Activated naive CD4-positive, alpha-beta T cell treated with anti-CD3 and anti-CD28 coated beads, Interleukin-2, amount 10 ng/mL, durations not matched to agents 7 days and 5 days (primary cell): ENCODE data around the gene TCF7L1.

Experiments used
- CTCF ChIA-PET: fragments of 350-600 bp; sonication (Branson Sonifier 250); formaldehyde crosslinking; loops from one replicate; lab custom pipeline; 2021; ENCODE audit warnings: antibody characterized with exemption; lab: Charles Lee
- DNase-seq: peaks from one replicate; pipeline ENCODE4 v3.0.0-alpha.2; 2020
- H3K27ac Mint-ChIP-seq: one replicate; pipeline ENCODE4 v1.8.0; 2021; ENCODE audit warnings: mild to moderate bottlenecking, moderate library complexity, mixed read lengths
- H3K27me3 Mint-ChIP-seq: one replicate; pipeline ENCODE4 v1.8.0; 2021; ENCODE audit warnings: mild to moderate bottlenecking, mixed read lengths
- H3K36me3 Mint-ChIP-seq: one replicate; pipeline ENCODE4 v1.8.0; 2021; ENCODE audit warnings: mixed read lengths
- H3K4me1 Mint-ChIP-seq: one replicate; pipeline ENCODE4 v1.8.0; 2021; ENCODE audit warnings: mixed read lengths
- H3K4me3 Mint-ChIP-seq: one replicate; pipeline ENCODE4 v1.8.0; 2021; ENCODE audit warnings: mild to moderate bottlenecking, moderate library complexity, mixed read lengths
- H3K9me3 Mint-ChIP-seq: one replicate; pipeline ENCODE4 v1.8.0; 2021; ENCODE audit warnings: mixed read lengths

TCF7L1 gene

GRCh38 chr2:85216927-85217326 lies 83.7 kb downstream of the TCF7L1 start:
- CTCF ChIA-PET: no interaction called here
- no peaks in the 10 kb centered on the region for H3K4me1 Mint-ChIP-seq
- H3K4me3 Mint-ChIP-seq: no peak overlapping the region
- peaks cover 45% of the 10 kb centered on the region for H3K27me3 Mint-ChIP-seq
- H3K27ac Mint-ChIP-seq: no peak overlapping the region
- no peaks in the 10 kb centered on the region for H3K36me3 Mint-ChIP-seq
- DNase-seq: no peak
- H3K9me3 Mint-ChIP-seq: no peaks in the 10 kb centered on the region

- no peak overlapping the region for H3K4me3 Mint-ChIP-seq
Observed at GRCh38 chr2:85221067-85221691, 88.0 kb downstream of the TCF7L1 start.

GRCh38 chr2:85222792-85223191 lies 89.6 kb downstream of the TCF7L1 start:
- DNase-seq: no peak
- Mint-ChIP-seq H3K4me3 (no peak overlapping the region), H3K27me3 (peaks cover 30% of the 10 kb centered on the region), H3K27ac (no peak overlapping the region), H3K4me1 (no peaks in the 10 kb centered on the region), H3K36me3 (no peaks in the 10 kb centered on the region), H3K9me3 (no peaks in the 10 kb centered on the region)
- CTCF ChIA-PET: no interaction called here

More at GRCh38 chr2:85221067-85221691, 88.0 kb downstream of the TCF7L1 start:
- CTCF ChIA-PET: no interaction called here
- peaks cover 27% of the 10 kb centered on the region for H3K27me3 Mint-ChIP-seq
- H3K9me3 Mint-ChIP-seq: no peaks in the 10 kb centered on the region
- no peak for DNase-seq
- no peaks in the 10 kb centered on the region for H3K36me3 Mint-ChIP-seq
- no peaks in the 10 kb centered on the region for H3K4me1 Mint-ChIP-seq
- H3K27ac Mint-ChIP-seq: no peak overlapping the region

GRCh38 chr2:85226783-85227182 lies 93.6 kb downstream of the TCF7L1 start:
- Mint-ChIP-seq H3K9me3 (no peaks in the 10 kb centered on the region), H3K36me3 (no peaks in the 10 kb centered on the region), H3K27me3 (peaks cover 35% of the 10 kb centered on the region), H3K4me3 (no peak overlapping the region), H3K4me1 (no peaks in the 10 kb centered on the region), H3K27ac (no peak overlapping the region)
- CTCF ChIA-PET: interaction anchor here (0.6 kb wide), 1 partner anchor 35 kb away, joined by 3 read pairs; no protein-coding TSS in a partner anchor
- no peak for DNase-seq

- Mint-ChIP-seq H3K27ac (no peak overlapping the region), H3K27me3 (peaks cover 28% of the 10 kb centered on the region), H3K9me3 (no peaks in the 10 kb centered on the region), H3K4me3 (no peak overlapping the region), H3K36me3 (no peaks in the 10 kb centered on the region), H3K4me1 (no peaks in the 10 kb centered on the region)
- DNase-seq: no peak
- CTCF ChIA-PET: interaction anchor here (0.8 to 1.0 kb wide), 2 partner anchors 10 to 12 kb away, joined by 3 to 5 read pairs; no protein-coding TSS in a partner anchor
Observed at GRCh38 chr2:85230679-85231467, 97.7 kb downstream of the TCF7L1 start.

- CTCF ChIA-PET: interaction anchor here (0.8 kb wide), 1 partner anchor 12 kb away, joined by 3 read pairs; no protein-coding TSS in a partner anchor
Observed at GRCh38 chr2:85231468-85231805, 98.2 kb downstream of the TCF7L1 start.

GRCh38 chr2:85231952-85232351 lies 98.8 kb downstream of the TCF7L1 start:
- CTCF ChIA-PET: interaction anchor here (0.8 kb wide), 1 partner anchor 11 kb away, joined by 3 read pairs; no protein-coding TSS in a partner anchor
- Mint-ChIP-seq H3K4me3 (no peak overlapping the region), H3K27ac (no peak overlapping the region), H3K4me1 (no peaks in the 10 kb centered on the region), H3K36me3 (no peaks in the 10 kb centered on the region), H3K9me3 (no peaks in the 10 kb centered on the region), H3K27me3 (peaks cover 31% of the 10 kb centered on the region)
- DNase-seq: no peak

More at GRCh38 chr2:85231468-85231805, 98.2 kb downstream of the TCF7L1 start:
- Mint-ChIP-seq H3K4me3 (no peak overlapping the region), H3K4me1 (no peaks in the 10 kb centered on the region), H3K27ac (no peak overlapping the region), H3K36me3 (no peaks in the 10 kb centered on the region), H3K27me3 (peaks cover 31% of the 10 kb centered on the region), H3K9me3 (no peaks in the 10 kb centered on the region)
- no peak for DNase-seq

- CTCF ChIA-PET: no interaction called here
- H3K4me1 Mint-ChIP-seq: no peaks in the 10 kb centered on the region
- peaks cover 47% of the 10 kb centered on the region for H3K27me3 Mint-ChIP-seq
- H3K9me3 Mint-ChIP-seq: no peaks in the 10 kb centered on the region
- no peak overlapping the region for H3K27ac Mint-ChIP-seq
- no peaks in the 10 kb centered on the region for H3K36me3 Mint-ChIP-seq
- H3K4me3 Mint-ChIP-seq: no peak overlapping the region
- no peak for DNase-seq
Observed at GRCh38 chr2:85234868-85235267, 101.7 kb downstream of the TCF7L1 start.

GRCh38 chr2:85235281-85235680 lies 102.1 kb downstream of the TCF7L1 start:
- DNase-seq: no peak
- Mint-ChIP-seq H3K27ac (no peak overlapping the region), H3K9me3 (no peaks in the 10 kb centered on the region), H3K27me3 (peaks cover 51% of the 10 kb centered on the region), H3K4me1 (peaks cover 4% of the 10 kb centered on the region), H3K36me3 (no peaks in the 10 kb centered on the region), H3K4me3 (no peak overlapping the region)
- CTCF ChIA-PET: no interaction called here

- peaks cover 8% of the 10 kb centered on the region for H3K4me1 Mint-ChIP-seq
- CTCF ChIA-PET: interaction anchor here (1.0 kb wide), 1 partner anchor 14 kb away, joined by 3 read pairs; no protein-coding TSS in a partner anchor
Observed at GRCh38 chr2:85236084-85236483, 102.9 kb downstream of the TCF7L1 start.

GRCh38 chr2:85237849-85238565 lies 104.8 kb downstream of the TCF7L1 start:
- CTCF ChIA-PET: no interaction called here
- no peak for DNase-seq
- H3K36me3 Mint-ChIP-seq: no peaks in the 10 kb centered on the region
- H3K27me3 Mint-ChIP-seq: peaks cover 46% of the 10 kb centered on the region
- no peaks in the 10 kb centered on the region for H3K9me3 Mint-ChIP-seq
- no peak overlapping the region for H3K4me3 Mint-ChIP-seq
- no peak overlapping the region for H3K27ac Mint-ChIP-seq
- H3K4me1 Mint-ChIP-seq: peaks cover 12% of the 10 kb centered on the region

More at GRCh38 chr2:85236084-85236483, 102.9 kb downstream of the TCF7L1 start:
- Mint-ChIP-seq H3K4me3 (no peak overlapping the region), H3K36me3 (no peaks in the 10 kb centered on the region), H3K27me3 (peaks cover 50% of the 10 kb centered on the region), H3K27ac (no peak overlapping the region), H3K9me3 (no peaks in the 10 kb centered on the region)
- DNase-seq: no peak

GRCh38 chr2:85238607-85239006 lies 105.4 kb downstream of the TCF7L1 start:
- Mint-ChIP-seq H3K27me3 (peaks cover 52% of the 10 kb centered on the region), H3K4me1 (peaks cover 12% of the 10 kb centered on the region), H3K4me3 (no peak overlapping the region), H3K27ac (no peak overlapping the region), H3K9me3 (no peaks in the 10 kb centered on the region), H3K36me3 (no peaks in the 10 kb centered on the region)
- CTCF ChIA-PET: no interaction called here
- DNase-seq: no peak

- no peak overlapping the region for H3K4me3 Mint-ChIP-seq
- CTCF ChIA-PET: no interaction called here
- H3K9me3 Mint-ChIP-seq: no peaks in the 10 kb centered on the region
- no peak overlapping the region for H3K27ac Mint-ChIP-seq
- no peaks in the 10 kb centered on the region for H3K36me3 Mint-ChIP-seq
- peaks cover 12% of the 10 kb centered on the region for H3K4me1 Mint-ChIP-seq
- peaks cover 57% of the 10 kb centered on the region for H3K27me3 Mint-ChIP-seq
- no peak for DNase-seq
Observed at GRCh38 chr2:85239102-85239501, 105.9 kb downstream of the TCF7L1 start.

GRCh38 chr2:85240055-85240454 lies 106.9 kb downstream of the TCF7L1 start:
- peaks cover 66% of the 10 kb centered on the region for H3K27me3 Mint-ChIP-seq

More at GRCh38 chr2:85240055-85240454, 106.9 kb downstream of the TCF7L1 start:
- Mint-ChIP-seq H3K4me1 (peaks cover 12% of the 10 kb centered on the region), H3K9me3 (no peaks in the 10 kb centered on the region), H3K36me3 (no peaks in the 10 kb centered on the region), H3K27ac (no peak overlapping the region), H3K4me3 (no peak overlapping the region)
- no peak for DNase-seq
- CTCF ChIA-PET: no interaction called here
